Astrocyte (in vitro differentiated cells and primary cell): Measurements from ENCODE around the gene LMO1. TPM values are rescaled to one million over a fixed set of nuclear protein-coding genes. Genes with fewer than 3 reads are reported as not detected.

Experiments used
- DNase-seq: peaks from one replicate; pipeline ENCODE4 v3.0.0-alpha.2; 2010; ENCODE audit warnings: low read depth
- FAIRE-seq: peaks from 2 replicates; lab custom pipeline; 2011; peaks lifted over from hg19 to GRCh38; lab: Jason Lieb, UNC
- H2AFZ ChIP-seq: 2 replicates; pipeline ENCODE4 v1.6.0; 2012; ENCODE audit warnings: low read depth, low read length, inconsistent platforms
- H3K27ac ChIP-seq: 2 replicates; pipeline ENCODE4 v1.5.1; 2011; ENCODE audit warnings: low read depth, low read length, inconsistent platforms
- H3K27me3 ChIP-seq: 2 replicates; pipeline ENCODE4 v1.6.0; 2011; ENCODE audit warnings: low read length, inconsistent platforms; ENCODE audit not compliant: insufficient read depth
- H3K36me3 ChIP-seq: 2 replicates; pipeline ENCODE4 v1.5.1; 2011; ENCODE audit warnings: low read length, inconsistent platforms; ENCODE audit not compliant: insufficient read depth
- H3K4me1 ChIP-seq: 2 replicates; pipeline ENCODE4 v1.5.1; 2011; ENCODE audit warnings: low read length, inconsistent platforms; ENCODE audit not compliant: insufficient read depth
- H3K4me2 ChIP-seq: 2 replicates; pipeline ENCODE4 v1.6.0; 2012; ENCODE audit warnings: low read length, inconsistent platforms
- H3K4me3 ChIP-seq: 2 replicates; pipeline ENCODE4 v1.5.1; 2011; ENCODE audit warnings: low read depth, mild to moderate bottlenecking, low read length, inconsistent platforms; ENCODE audit not compliant: insufficient read depth
- H3K79me2 ChIP-seq: 2 replicates; pipeline ENCODE4 v1.6.0; 2012; ENCODE audit warnings: mild to moderate bottlenecking, low read length, inconsistent platforms; ENCODE audit not compliant: insufficient read depth
- H3K9ac ChIP-seq: 2 replicates; pipeline ENCODE4 v1.6.0; 2012; ENCODE audit warnings: mild to moderate bottlenecking, low read length, inconsistent platforms
- H3K9me3 ChIP-seq: 2 replicates; pipeline ENCODE4 v1.5.1; 2012; ENCODE audit warnings: low read depth, mild to moderate bottlenecking, low read length, inconsistent platforms; ENCODE audit not compliant: insufficient read depth
- H4K20me1 ChIP-seq: 2 replicates; pipeline ENCODE4 v1.6.0; 2012; ENCODE audit warnings: low read length, inconsistent platforms; ENCODE audit not compliant: insufficient read depth
- H3K27ac Mint-ChIP-seq: one replicate; pipeline ENCODE4 v1.8.0; 2021; ENCODE audit warnings: mild to moderate bottlenecking, mixed read lengths; ENCODE audit not compliant: unreplicated experiment
- H3K27me3 Mint-ChIP-seq: one replicate; pipeline ENCODE4 v1.8.0; 2021; ENCODE audit warnings: low read depth, mixed read lengths; ENCODE audit not compliant: unreplicated experiment
- H3K36me3 Mint-ChIP-seq: one replicate; pipeline ENCODE4 v1.8.0; 2021; ENCODE audit warnings: low read depth, mixed read lengths; ENCODE audit not compliant: unreplicated experiment
- H3K4me1 Mint-ChIP-seq: one replicate; pipeline ENCODE4 v1.8.0; 2021; ENCODE audit warnings: low read depth, mixed read lengths; ENCODE audit not compliant: unreplicated experiment
- H3K4me3 Mint-ChIP-seq: one replicate; pipeline ENCODE4 v1.8.0; 2021; ENCODE audit warnings: mild to moderate bottlenecking, moderate library complexity, mixed read lengths; ENCODE audit not compliant: unreplicated experiment
- H3K9me3 Mint-ChIP-seq: one replicate; pipeline ENCODE4 v1.8.0; 2021; ENCODE audit warnings: mild to moderate bottlenecking, mixed read lengths; ENCODE audit not compliant: unreplicated experiment
- EZH2 ChIP-seq: IDR thresholded peaks from 2 replicates; pipeline ENCODE4 v1.6.1; 2012; ENCODE audit warnings: mild to moderate bottlenecking, low read length, inconsistent platforms; ENCODE audit not compliant: insufficient read depth
- total RNA-seq: library from RNA; stranded (reverse); gene quantifications from 2 replicates; pipeline ENCODE4 v1.2.1, GENCODE V29; 2021
- TF ChIP-seq, protein P1 (sequence below): IDR thresholded peaks from 2 replicates; pipeline ENCODE4 v1.5.1; 2011; ENCODE audit warnings: low read depth, mild to moderate bottlenecking, inconsistent platforms, low read length, moderate library complexity; ENCODE audit not compliant: insufficient read depth

The LMO1 gene
- total RNA-seq, 1 donor from 2014 or later, result 1.5 TPM

DNA sequence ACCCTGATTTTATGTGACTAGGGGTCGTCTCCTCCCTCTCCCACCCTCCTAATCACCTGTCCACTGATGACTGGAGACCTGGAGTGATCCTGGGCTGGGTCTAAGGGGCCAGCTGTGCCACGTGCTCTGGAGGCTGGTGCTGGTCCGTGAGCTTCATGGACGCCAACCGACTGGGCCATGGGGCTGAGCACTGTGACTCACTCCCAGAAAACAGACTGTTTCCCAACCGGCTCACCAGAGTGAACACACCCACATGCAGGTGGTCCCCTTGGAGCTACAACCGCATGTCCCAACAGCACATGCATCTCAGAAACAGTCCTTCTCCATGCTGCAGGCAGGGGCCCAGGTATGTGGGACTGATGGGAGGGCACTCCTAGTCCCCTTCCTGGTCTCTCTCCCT, 14.0 kb upstream of the LMO1 start:
- no peaks in the 10 kb centered on the region for H3K79me2 ChIP-seq
- no peak overlapping the region for H2AFZ ChIP-seq
- no peaks in the 10 kb centered on the region for H3K9me3 ChIP-seq
- no peak overlapping the region for H3K4me3 ChIP-seq
- no peak for FAIRE-seq
- no peak overlapping the region for H3K4me2 ChIP-seq
- peaks cover 24% of the 10 kb centered on the region for H3K27me3 Mint-ChIP-seq
- no peak overlapping the region for H3K27ac Mint-ChIP-seq
- H3K4me1 Mint-ChIP-seq, result no peaks in the 10 kb centered on the region
- H3K36me3 Mint-ChIP-seq, result no peaks in the 10 kb centered on the region
- H3K9me3 Mint-ChIP-seq, result peaks cover 1% of the 10 kb centered on the region
- H3K9ac ChIP-seq, result no peak overlapping the region
- H3K4me3 Mint-ChIP-seq, result no peak overlapping the region
- no peaks in the 10 kb centered on the region for H4K20me1 ChIP-seq
- TF ChIP-seq EZH2, result no peak
- TF ChIP-seq, protein P1, sequence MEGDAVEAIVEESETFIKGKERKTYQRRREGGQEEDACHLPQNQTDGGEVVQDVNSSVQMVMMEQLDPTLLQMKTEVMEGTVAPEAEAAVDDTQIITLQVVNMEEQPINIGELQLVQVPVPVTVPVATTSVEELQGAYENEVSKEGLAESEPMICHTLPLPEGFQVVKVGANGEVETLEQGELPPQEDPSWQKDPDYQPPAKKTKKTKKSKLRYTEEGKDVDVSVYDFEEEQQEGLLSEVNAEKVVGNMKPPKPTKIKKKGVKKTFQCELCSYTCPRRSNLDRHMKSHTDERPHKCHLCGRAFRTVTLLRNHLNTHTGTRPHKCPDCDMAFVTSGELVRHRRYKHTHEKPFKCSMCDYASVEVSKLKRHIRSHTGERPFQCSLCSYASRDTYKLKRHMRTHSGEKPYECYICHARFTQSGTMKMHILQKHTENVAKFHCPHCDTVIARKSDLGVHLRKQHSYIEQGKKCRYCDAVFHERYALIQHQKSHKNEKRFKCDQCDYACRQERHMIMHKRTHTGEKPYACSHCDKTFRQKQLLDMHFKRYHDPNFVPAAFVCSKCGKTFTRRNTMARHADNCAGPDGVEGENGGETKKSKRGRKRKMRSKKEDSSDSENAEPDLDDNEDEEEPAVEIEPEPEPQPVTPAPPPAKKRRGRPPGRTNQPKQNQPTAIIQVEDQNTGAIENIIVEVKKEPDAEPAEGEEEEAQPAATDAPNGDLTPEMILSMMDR, result no peak
- H3K27ac ChIP-seq, result no peak overlapping the region
- DNase-seq, result no peak
- H3K4me1 ChIP-seq, result no peaks in the 10 kb centered on the region
- no peaks in the 10 kb centered on the region for H3K36me3 ChIP-seq
- H3K27me3 ChIP-seq, result peaks cover 12% of the 10 kb centered on the region

DNA sequence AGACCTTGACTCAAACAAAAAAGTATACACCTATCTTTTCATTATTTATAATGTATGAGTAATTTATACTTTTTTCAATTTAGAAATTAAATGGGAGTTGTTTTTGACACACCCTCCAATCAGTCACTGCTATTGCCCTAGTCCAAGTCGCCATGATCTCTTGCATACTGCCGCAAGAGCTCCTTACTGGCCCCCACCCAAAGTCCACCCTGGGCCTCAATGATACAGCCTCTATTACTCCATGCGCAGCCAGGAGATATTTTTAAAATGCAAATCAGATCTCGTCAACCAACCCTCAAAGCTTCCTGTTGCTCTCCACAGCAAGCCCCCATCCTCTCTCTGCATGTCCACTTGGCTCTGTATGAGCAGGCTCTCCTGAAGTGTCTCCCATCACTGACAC, 12.8 kb upstream of the LMO1 start:
- H3K4me1 Mint-ChIP-seq, result no peaks in the 10 kb centered on the region
- H3K27me3 Mint-ChIP-seq, result peaks cover 26% of the 10 kb centered on the region

DNA sequence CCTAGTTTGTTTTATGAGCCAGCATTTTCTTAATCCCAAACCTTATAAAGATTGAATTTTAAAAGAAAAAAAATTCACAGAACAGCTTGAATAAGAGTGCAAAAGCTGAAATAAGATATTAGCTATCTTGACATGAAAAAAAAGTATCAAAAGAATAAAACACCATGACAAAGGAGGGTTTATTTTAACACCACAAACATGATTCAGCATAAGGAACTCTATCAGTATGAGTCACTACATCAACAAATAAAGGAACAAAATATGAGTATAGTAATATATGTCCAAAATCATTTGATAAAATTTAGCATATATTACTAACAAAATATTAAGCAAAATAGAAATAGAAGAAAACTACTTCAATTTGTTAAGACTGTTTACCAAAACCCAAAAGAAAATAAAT, 9.6 kb upstream of the LMO1 start:
- Mint-ChIP-seq H3K36me3 (no peaks in the 10 kb centered on the region), H3K4me1 (no peaks in the 10 kb centered on the region), H3K9me3 (no peaks in the 10 kb centered on the region), H3K27ac (no peak overlapping the region), H3K4me3 (no peak overlapping the region), H3K27me3 (peaks cover 38% of the 10 kb centered on the region)
- H4K20me1 ChIP-seq, result no peaks in the 10 kb centered on the region
- no peak overlapping the region for H2AFZ ChIP-seq
- no peak for TF ChIP-seq EZH2
- TF ChIP-seq, protein P1, result no peak
- H3K4me1 ChIP-seq, result no peaks in the 10 kb centered on the region
- no peaks in the 10 kb centered on the region for H3K9me3 ChIP-seq
- FAIRE-seq, result no peak
- DNase-seq, result peak; percentile 34
- no peak overlapping the region for H3K27ac ChIP-seq
- H3K4me3 ChIP-seq, result no peak overlapping the region
- H3K79me2 ChIP-seq, result no peaks in the 10 kb centered on the region
- no peak overlapping the region for H3K4me2 ChIP-seq
- H3K27me3 ChIP-seq, result peaks cover 37% of the 10 kb centered on the region
- no peaks in the 10 kb centered on the region for H3K36me3 ChIP-seq
- no peak overlapping the region for H3K9ac ChIP-seq

More for the DNA sequence above, 12.8 kb upstream of the LMO1 start:
- H3K4me3 Mint-ChIP-seq, result no peak overlapping the region
- no peak overlapping the region for H3K4me2 ChIP-seq
- no peaks in the 10 kb centered on the region for H3K36me3 Mint-ChIP-seq
- H3K4me1 ChIP-seq, result no peaks in the 10 kb centered on the region
- no peaks in the 10 kb centered on the region for H4K20me1 ChIP-seq
- peaks cover 8% of the 10 kb centered on the region for H3K27me3 ChIP-seq
- H3K27ac ChIP-seq, result no peak overlapping the region
- DNase-seq (no peak), FAIRE-seq (no peak)
- no peak overlapping the region for H3K9ac ChIP-seq
- no peaks in the 10 kb centered on the region for H3K9me3 ChIP-seq
- no peaks in the 10 kb centered on the region for H3K79me2 ChIP-seq
- H3K9me3 Mint-ChIP-seq, result peaks cover 1% of the 10 kb centered on the region
- H3K27ac Mint-ChIP-seq, result no peak overlapping the region
- no peak overlapping the region for H2AFZ ChIP-seq
- TF ChIP-seq, protein P1, result no peak
- no peaks in the 10 kb centered on the region for H3K36me3 ChIP-seq
- H3K4me3 ChIP-seq, result no peak overlapping the region
